Stimulated activated CD8-positive, alpha-beta memory T cell treated with anti-CD3 and anti-CD28 coated beads, Interleukin-12 subunit alpha, Interleukin-12 subunit beta, amount 100 ng/mL, for 4 hours (primary cell): ENCODE results near the gene SPOCK3.
"Not testable (repeated sequence)": the region's sequence is repeated elsewhere in the genome, so short reads cannot be mapped to it uniquely, and the experiment has no call there.

ENCODE experiments used
- DNase-seq: peaks from one replicate; pipeline ENCODE4 v3.0.0-alpha.2; 2020; ENCODE audit warnings: low read depth

SPOCK3 gene

DNA sequence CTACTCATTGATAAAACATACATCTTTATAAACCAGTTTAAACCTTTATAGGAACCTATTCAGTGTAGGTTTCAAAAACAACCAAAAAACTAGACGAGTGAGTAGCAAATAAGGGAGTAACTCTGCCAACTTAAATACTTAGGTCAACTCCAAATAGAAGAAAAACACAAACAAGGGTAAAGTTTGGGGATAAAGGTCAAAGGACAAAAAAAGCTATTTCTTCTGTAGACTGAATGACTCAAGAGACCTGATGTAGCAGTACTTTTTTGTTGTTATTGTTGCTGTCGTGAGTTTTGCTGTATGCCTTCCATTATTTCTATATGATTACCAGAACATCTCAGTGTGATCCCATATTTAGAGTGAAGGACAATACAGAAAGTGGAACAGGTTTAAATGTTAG lies 199.3 kb downstream of the SPOCK3 start:
- DNase-seq: no peak

DNA sequence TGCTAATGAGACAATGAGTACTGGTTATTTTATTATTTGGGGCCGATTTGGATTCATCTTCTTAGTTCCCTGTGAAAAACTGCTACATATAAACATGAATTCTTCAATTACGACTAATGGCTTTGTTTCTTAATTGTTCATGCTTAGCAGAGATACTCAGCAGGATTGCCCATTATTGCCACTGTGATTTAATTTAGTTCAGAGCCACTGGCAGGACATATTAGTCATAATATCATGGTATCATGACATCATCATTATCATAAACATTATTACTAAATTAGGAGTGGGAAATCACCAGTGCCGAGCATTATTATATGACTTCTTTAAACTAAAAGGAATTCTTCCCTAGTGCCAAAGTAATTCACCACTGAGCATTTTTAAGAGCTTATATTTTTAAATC lies 201.4 kb downstream of the SPOCK3 start:
- no peak for DNase-seq

DNA sequence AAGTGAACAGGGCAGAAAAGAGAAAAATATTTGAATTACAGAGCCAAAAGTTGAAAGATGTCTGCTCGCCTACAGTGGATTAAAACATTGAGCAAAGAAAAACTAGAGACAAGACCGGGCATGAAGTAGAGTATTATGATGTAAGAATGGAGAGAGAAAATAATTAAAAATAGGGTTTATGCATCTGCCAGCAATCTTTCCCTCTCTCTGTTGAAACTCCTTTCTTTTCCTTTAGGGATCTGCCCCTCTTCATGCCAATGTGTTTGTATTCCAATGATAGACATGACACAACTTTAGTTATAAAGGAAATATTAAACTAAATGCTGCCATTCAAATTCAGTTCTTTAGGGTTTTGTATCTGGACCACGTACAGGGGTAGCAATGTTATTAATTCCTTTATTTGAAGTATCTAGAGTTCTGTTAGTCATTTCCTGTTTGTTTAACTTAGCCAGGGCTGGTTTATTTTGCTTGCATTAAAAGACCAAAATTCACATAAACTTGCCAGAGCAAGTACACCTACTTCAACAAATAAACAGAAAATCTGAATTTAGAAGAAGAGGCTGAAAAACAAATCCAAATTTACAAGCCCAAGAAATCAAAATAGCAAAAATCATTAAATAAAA lies 202.6 kb downstream of the SPOCK3 start:
- DNase-seq: no peak

DNA sequence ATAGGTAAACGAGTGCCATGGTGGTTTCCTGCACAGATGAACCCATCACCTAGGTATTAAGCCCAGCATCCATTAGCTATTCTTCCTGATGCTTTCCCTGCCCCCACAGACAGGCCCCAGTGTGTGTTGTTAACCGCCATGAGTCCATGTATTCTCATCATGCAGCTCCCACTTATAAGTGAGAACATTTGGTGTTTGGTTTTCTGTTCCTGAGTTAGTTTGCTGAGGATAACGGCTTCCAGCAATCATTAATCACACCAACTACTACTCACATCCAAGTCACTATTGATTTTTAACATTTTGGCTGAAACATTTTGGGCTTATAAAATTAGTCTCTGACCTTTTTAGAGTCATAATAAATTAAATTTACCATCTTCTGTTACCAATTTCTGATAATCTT lies 205.3 kb downstream of the SPOCK3 start:
- no peak for DNase-seq

DNA sequence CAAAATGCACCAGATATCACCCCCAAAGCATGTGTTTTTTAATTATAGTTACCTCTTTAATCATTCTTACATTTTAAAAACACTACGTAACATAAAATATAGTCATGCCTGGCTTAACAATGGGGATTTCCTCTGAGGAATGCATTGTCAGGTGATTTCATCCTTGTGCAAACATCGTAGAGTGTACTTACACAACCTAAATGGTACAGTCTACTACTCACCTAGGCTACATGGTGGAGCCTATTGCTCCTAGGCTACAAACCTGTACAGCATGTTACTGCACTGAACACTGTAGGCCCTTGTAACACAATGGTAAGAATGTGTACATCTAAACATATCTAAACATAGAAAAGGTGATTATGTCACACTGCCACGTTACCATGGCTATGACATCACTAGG lies 208.6 kb downstream of the SPOCK3 start:
- no peak for DNase-seq

DNA sequence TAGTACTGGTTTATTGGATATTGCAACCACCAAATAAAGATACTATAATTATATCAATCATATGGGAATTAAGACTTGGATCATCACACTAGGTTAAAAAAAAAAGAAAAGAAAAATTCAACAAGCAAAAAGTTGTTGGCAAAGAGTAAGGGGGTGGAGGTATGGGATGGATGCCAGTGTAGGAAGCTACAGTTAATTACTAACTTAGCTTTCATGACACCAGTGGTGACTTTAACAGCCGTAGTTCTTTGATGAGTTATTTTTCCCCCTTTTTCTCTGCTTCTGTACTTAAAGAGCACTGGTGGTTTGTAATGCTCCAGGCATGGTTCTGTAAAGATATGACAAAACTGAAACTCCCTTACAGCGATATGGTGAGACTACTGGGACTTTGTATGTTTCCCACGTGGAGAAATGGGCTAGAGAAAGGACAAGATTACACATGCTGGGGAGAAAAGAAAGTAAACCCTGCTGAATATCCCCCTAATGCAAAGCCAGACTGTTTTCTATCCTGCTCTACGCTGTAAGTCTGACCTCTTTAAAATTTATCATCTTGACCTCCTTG lies 210.8 kb downstream of the SPOCK3 start:
- DNase-seq: no peak

DNA sequence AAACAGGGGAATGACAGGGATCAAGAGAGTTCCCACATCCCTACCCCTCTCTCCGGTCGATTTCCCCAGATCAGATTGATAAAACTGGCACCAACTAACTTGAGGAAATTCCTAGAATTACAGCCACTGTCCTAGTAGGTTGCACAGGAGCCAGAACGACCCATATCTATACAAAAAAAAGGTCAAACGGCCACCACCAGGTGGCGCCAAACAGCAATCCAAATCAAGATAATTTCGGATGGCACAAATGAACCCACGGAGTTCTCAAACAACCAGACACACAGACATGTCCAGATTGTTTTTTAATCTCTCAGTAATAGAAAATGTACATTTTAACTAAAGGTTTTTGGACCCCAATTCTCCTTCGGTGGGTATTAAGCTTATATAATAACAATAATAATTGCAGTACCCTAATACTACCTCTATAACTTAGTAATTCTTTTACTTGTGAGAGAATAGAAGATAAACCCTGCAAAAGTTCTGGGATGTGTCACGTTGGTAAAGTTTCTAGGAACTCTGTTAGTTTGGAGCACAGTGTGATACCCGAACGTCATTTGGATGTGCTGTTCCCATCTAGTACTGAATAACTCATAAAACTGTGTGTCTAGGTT lies 212.6 kb downstream of the SPOCK3 start:
- DNase-seq: no peak

DNA sequence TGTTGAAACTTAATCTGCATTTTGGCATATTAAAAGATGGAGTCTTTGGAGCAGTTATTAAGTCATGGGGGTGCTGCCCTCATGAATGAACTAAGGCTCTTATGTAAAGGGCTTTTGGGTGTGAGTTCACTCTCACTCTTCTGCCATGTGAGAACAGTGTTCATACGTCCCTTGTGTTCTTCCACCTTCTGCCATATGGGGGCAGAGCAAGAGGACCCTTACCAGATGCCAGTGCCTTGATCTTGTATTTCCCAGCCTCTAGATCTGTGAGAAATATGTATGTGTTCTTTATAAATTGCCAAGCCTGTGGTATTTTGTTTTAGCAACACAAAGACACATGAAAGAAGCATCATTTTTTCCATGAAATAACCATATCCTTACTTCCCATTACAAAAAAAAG lies 213.9 kb downstream of the SPOCK3 start:
- no peak for DNase-seq

DNA sequence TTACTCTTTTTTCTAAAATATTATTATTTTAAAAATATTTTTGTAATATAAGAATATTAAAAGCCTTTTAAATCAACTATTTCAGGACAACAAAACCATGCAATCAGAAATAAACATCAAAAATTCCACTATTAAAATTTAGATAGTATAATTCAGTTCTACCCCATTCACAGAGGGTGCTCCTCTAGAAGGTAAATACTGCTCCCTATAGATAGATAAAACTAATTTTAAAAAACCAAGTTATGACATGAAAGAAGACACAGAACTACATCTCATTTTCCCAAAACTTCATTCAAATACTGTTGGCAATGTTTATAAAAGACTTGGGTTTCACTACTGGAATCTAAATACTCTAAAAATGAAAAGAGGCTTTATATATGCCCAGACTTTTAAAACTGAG lies 219.3 kb downstream of the SPOCK3 start:
- no peak for DNase-seq

DNA sequence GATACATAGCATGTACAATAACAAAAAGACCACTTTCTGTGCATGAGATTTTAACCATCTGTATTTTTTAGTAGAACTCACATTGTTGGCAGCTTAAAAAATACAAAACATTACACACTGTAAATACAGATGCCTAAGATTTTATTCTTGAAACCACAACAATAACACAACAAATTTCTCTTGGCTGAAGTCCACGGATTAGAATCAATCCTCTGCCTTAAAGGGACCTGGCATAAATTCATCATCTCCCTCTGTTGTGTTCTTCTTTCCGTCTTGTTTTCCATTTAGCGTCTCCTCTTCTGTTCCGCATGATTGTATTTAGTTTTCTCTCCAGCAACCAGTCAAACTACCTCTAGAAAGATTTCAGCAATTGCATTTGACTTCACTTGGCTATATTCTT lies 231.0 kb downstream of the SPOCK3 start:
- DNase-seq: no peak

DNA sequence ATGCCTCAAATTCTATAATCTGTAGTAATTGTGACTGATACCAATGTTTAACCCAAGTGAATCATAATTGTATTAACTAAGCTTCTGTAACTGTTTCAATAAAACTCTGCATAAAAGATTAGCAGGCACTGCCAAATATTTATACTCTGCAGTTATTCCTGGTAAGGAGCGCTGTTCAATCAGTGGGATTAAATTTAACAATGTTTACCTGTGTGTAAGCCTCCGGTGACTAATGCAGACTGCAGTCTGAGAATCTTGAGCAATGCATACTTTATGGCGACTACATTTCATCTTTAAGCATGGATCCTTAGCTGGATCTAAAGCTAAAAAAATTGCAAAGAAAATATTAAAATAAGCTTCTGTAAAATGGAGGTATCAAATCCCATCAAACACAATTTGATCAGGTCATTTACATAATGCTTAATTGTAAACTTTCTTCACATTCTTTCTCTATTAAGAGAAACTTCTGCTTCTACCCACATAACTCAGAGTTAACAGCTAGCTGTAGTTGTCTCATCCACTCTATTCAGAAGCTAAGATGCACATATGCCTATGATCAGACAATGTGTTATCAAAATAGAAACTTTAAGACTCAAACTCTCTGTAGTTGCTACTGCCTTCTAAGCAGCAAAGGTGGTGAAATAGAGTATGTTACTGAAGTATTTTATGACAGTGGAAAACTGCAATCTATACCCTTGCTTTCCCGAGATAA lies 234.0 kb downstream of the SPOCK3 start:
- DNase-seq: no peak

DNA sequence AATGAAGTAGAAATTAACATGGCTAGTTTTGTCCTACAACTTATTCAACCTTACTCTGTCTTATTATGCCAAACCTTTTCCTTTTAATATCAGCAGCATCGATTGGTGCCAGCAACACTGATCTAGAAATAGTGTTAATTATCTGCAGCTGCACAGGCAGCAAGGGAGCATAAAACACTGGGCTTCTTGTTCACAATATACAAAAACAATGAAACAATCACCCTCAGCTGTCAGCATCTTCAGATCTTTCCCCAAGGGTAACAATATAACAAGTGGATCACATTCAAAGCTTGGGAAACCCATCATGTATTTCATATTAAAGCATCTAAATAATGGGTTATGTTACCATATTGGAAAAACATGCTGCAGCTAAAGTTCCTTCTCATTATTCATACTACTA lies 238.1 kb downstream of the SPOCK3 start:
- DNase-seq: no peak

DNA sequence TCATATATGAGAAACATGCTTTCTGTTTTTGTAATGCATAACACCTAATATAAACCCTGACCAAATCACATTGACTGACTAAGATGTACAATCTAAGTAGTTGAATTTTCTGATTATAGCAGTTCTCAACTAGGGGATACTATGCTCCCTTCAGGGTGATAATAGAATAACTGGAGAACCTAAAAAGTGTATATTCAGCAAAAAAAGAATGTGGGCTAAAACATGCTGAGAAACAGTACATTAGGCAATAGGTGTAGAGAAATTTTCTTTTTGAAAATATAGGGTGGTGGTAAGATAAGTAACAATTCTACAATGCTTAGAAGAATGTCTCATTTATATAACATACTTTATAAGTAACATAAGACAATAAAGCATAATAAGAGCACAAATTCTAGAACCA lies 239.6 kb downstream of the SPOCK3 start:
- DNase-seq: no peak

DNA sequence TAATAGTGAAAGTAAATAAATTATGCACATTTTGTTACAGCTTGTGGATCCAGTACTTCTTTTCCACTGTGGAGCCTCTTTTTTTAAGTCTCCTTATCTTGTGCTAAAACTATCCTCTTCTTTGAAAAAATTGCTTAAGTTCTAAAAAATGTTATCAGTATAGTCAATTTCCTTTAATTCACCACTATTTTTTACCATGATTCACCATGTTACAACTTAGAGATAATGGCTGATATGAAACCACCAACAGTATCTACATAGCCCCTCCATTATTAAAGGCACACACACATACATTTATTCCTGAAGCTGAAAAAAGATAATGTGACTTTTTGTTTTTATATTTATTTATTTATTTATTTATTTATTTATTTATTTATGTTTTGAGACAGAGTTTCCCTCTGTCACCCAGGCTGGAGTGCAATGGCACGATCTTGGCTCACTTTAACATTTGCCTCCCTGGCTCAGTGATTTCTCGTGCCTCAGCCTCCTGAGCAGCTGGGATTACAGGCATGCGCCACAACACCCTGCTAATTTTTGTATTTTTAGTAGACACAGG lies 243.2 kb downstream of the SPOCK3 start:
- no peak for DNase-seq

DNA sequence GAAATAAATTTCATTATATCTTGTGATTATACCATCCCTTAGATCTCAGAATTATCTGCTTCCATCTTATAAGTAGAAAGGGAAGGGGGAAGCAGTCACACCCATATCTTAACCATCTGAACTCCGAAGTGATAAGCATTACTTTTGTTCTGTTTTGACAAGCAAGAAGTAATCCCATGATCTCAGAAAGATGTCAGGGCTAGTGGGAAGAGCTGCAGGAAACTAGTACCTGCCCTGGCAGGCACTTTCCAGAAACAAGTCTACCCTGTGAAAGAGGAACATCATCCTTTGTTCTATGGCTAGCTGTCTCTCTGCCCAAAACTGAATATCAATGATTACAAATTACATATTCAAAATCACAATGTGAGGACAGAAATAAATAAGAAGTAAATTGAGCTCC lies 244.4 kb downstream of the SPOCK3 start:
- DNase-seq: no peak

DNA sequence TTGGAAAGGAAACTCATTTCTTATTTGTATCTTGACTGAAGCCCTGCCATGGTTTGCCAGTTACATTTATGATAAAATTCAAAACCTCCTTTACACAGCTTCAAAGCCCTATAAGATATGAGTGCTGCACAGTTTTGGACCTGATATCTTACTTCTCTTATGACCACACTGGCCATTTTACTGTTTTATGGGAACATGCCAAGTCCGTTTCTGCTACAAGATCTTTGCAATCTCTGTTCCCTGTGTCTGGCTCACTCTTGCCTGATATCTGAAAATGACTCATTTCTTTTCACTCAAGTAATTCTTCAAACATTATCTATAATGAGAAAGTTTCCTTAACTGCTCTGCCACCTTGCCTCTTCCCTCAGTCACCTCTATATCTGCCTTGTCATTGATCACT lies 247.3 kb downstream of the SPOCK3 start:
- no peak for DNase-seq

DNA sequence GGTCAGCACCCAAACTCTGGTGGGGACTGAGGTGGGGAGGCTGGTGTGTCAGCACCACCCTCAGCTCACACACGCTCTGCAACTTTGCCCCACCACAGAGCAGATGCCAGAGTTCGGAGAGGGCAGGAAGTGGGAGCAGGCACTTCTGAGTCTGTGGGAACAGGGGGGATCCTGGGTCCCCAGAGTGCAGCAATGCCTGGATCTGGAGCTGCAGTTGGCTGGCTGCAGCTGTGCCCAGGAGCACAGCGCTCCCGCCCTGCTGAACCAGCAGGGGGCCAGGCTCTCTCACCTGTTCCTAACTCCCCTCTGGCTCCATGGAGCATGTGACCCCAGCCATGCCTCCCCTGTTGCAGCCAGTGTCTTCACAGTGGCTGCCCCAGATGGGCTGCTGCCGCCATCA lies 252.4 kb downstream of the SPOCK3 start:
- no peak for DNase-seq

DNA sequence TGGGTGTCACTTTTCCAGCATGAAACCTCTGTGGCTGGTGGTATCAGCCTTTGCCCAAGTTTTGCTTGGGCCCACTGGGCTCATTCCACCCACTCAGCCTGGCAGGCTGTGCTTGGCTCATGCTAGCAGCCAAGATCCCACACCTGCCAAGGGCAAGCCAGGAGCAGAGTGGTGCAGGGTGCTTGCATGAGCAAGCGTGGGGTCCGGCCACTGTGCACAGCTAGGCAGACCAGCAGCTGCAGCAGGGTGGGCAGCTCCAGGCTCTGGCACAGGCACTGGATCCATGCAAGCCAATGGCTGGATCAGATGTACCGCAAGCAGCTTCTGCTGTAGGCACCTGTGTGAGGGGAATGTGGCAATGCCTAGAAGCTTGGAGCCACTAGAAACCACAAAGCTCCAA lies 253.9 kb downstream of the SPOCK3 start:
- DNase-seq: no peak

DNA sequence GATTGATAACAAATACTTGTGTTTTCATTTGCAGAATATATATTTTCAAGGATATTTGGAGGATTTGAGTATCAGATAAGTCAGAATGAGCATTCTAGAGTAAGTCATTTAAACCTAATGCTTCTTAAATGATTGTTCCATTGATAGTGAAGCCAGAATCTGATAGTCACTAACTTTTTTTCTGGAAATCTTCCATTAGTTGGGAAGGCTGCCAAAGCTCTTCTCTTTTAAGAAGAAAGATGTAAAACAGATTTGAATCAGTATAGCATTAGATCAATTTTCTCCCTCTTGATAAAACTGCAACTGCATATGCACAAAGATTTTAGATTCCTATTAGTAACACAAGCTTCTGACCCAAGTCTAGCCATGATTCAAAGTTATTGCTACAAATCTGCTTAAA lies 256.7 kb downstream of the SPOCK3 start:
- DNase-seq: no peak

DNA sequence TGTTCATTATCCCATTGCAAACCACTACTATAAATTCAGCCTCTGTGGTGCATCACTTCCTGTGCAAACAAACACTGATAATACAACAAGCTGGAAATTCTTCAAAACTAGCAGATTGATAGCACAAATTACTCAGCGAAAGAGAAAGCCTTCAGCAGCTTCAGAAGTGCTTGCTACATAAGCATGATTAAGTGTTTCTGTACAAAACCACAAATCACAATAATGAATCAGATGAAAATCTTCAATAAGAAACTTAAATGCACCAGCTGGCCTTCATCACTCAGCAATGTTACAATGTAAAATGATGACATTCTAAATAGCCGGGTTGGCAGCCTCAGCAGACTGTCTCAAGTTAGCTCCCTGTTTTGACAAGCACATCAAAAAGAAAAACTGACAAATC lies 262.2 kb downstream of the SPOCK3 start:
- DNase-seq: no peak

DNA sequence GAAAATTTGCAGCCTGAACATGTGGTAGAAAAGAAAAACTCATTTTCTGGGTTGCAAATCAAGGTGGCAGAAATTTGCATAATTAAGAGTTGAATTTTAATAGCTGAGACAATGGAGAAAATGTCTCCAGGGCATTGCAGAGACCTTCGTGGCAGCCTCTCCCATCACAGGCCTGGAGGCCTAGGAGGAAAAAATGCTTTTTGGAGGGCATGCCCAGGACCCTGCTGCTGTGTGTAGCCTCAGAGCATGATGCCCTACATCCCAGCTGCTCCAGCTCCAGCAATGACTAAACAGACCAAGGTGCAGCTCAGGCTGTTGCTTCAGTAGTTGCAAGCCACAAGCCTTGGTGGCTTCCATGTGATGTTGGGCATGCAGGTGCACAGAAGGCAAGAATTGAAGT lies 266.1 kb downstream of the SPOCK3 start:
- DNase-seq: not testable (repeated sequence)

DNA sequence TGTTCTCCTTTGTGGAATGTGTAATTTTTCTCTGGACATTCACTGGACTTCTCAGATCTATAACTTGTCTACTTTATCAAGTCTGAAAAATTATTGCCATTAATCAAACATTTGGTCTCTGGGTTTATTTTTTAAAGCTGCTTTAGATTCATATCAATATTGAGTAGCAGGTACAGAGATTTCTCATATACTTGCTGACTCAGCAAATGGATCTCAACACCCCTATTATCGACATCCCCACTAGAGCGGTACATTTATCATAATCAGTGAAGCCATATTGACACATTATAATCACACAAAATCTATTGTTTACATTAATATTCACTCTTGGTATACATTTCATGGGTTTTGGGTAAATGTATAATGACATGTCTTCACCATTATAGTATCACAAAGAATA lies 268.7 kb downstream of the SPOCK3 start:
- no peak for DNase-seq

DNA sequence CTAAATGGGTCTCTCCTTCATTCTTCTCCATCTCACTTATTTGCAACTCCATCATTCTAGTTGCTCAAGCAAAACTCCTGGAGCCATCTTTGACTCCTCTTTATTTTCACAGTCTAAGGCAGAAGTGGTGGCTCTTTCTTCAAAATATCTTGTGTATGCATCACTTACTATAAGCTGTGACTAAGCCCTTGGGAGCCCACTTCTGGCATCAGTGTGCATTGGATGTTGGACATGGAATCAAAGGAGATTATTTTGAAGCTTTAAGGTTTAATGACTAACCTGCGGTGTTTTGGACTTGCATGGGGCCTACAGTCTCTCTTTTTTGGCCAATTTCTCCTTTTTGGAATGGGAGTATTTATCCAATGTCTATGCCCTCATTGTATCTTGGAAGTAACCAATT lies 276.8 kb downstream of the SPOCK3 start:
- no peak for DNase-seq
